Gastroesophageal sphincter (tissue), 4 donors: ENCODE measurements around the gene ANGEL2. TPM values are rescaled to one million over a fixed set of nuclear protein-coding genes. Genes with fewer than 3 reads are reported as not detected.

ENCODE experiments used
- ATAC-seq: fragments of 150-250 bp; one replicate; pipeline ENCODE4 v1.9.1; 2016; ENCODE audit warnings: mild to moderate bottlenecking, moderate library complexity
- H3K27ac ChIP-seq, 4 donors: fragments of 200-600 bp; sonication (generic) in 3 of 4; 1 replicate in 3 of 4; 2 replicates in 1 of 4; pipeline ENCODE4 v1.5.1; 2016 to 2019
- H3K27me3 ChIP-seq: fragments of 200-600 bp; sonication (generic); one replicate; pipeline ENCODE4 v1.5.1; 2019
- H3K36me3 ChIP-seq, 2 donors: fragments of 200-600 bp; sonication (generic); one replicate each; pipeline ENCODE4 v1.5.1; 2019; ENCODE audit warnings: control low read depth in 1 of 2
- H3K4me1 ChIP-seq, 3 donors: fragments of 200-600 bp; sonication (generic); 1 replicate in 2 of 3; 2 replicates in 1 of 3; pipeline ENCODE4 v1.5.1; 2016 to 2019; ENCODE audit warnings: control low read depth in 2 of 3
- H3K4me3 ChIP-seq, 2 donors: fragments of 200-600 bp; sonication (generic); one replicate each; pipeline ENCODE4 v1.5.1; 2019; ENCODE audit warnings: mild to moderate bottlenecking in 1 of 2, moderate library complexity in 1 of 2
- H3K9me3 ChIP-seq, 3 donors: fragments of 200-600 bp; sonication (generic); one replicate each; pipeline ENCODE4 v1.5.1; 2017 to 2019; ENCODE audit warnings: control low read depth in 2 of 3
- EP300 ChIP-seq: sonication (generic); formaldehyde crosslinking; IDR thresholded peaks from one replicate; pipeline ENCODE4 v1.6.1; 2017; ENCODE audit warnings: antibody characterized with exemption, mild to moderate bottlenecking
- POLR2A ChIP-seq, 2 donors: fragments of 450-650 bp; IDR thresholded peaks; one replicate each; pipeline ENCODE4 v1.6.1; 2017; ENCODE audit warnings: antibody characterized with exemption in 2 of 2, mild to moderate bottlenecking in 2 of 2, moderate library complexity in 1 of 2
- POLR2AphosphoS5 ChIP-seq: sonication (generic); formaldehyde crosslinking; IDR thresholded peaks from one replicate; pipeline ENCODE4 v1.6.1; 2017; ENCODE audit warnings: antibody characterized with exemption
- WGBS, 2 donors: methylation state at CpG; one replicate each; pipeline ENCODE4 v1.1.5; 2018; ENCODE audit warnings: low coverage in 1 of 2; 5-methylcytosine and 5-hydroxymethylcytosine counted together
- total RNA-seq, 4 donors: library from RNA; depleted of rRNA; stranded (reverse); fragments of >200 nt; gene quantifications; one replicate each; pipeline ENCODE4 v1.1.0, GENCODE V29; 2016
- TF ChIP-seq, protein P1 (sequence below), 4 experiments: fragments of 200-600 bp in 2 of 4; fragments of 450-650 bp in 2 of 4; sonication (generic) in 1 of 4; IDR thresholded peaks; one replicate each; pipeline ENCODE4 v1.5.1; 2017 to 2019; ENCODE audit warnings: antibody characterized with exemption in 4 of 4, mild to moderate bottlenecking in 2 of 4, moderate library complexity in 2 of 4

ANGEL2 gene
- total RNA-seq, 4 donors from 2014 or later = 20.9 to 85.1 (median 39.0) TPM

DNA sequence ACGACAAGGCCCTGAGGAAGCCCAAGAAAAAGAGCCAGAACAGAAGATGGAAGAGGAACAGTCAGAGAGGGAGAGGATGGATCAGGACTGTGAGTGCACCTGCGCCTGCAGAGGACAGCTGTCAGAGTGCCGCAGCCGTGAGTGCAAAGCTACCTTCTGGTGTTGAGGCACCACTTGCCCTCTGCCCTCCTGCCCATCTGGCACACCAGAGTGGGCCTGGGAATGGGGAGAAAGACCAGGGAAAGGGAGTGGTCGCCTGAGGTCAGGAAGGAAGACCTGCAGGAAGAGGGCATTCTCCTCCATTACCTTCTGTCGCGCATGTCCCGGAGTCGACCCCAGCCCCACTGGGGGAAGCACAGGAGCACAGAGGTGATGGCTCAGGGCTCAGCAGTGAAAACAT, 39.1 kb downstream of the ANGEL2 start:
- Histone ChIP-seq H3K4me3 (no peak overlapping the region), H3K9me3 (no peaks in the 10 kb centered on the region), H3K27ac (no peak overlapping the region), H3K4me1 (peaks cover 0 to 22% (median 15%) of the 10 kb centered on the region in 3 donors), H3K27me3 (no peaks in the 10 kb centered on the region), H3K36me3 (no peaks in the 10 kb centered on the region)
- no peak for ATAC-seq
- WGBS, 2 donors = 93 to 94% methylated on average over 5 to 6 of the region's 9 CpGs
- TF ChIP-seq, protein P1, sequence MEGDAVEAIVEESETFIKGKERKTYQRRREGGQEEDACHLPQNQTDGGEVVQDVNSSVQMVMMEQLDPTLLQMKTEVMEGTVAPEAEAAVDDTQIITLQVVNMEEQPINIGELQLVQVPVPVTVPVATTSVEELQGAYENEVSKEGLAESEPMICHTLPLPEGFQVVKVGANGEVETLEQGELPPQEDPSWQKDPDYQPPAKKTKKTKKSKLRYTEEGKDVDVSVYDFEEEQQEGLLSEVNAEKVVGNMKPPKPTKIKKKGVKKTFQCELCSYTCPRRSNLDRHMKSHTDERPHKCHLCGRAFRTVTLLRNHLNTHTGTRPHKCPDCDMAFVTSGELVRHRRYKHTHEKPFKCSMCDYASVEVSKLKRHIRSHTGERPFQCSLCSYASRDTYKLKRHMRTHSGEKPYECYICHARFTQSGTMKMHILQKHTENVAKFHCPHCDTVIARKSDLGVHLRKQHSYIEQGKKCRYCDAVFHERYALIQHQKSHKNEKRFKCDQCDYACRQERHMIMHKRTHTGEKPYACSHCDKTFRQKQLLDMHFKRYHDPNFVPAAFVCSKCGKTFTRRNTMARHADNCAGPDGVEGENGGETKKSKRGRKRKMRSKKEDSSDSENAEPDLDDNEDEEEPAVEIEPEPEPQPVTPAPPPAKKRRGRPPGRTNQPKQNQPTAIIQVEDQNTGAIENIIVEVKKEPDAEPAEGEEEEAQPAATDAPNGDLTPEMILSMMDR (IDR thresholded peaks at IDR 0.05) = no peak
- no peak for TF ChIP-seq POLR2A (IDR thresholded peaks at IDR 0.05)
- no peak for TF ChIP-seq EP300
- TF ChIP-seq POLR2AphosphoS5 = no peak

DNA sequence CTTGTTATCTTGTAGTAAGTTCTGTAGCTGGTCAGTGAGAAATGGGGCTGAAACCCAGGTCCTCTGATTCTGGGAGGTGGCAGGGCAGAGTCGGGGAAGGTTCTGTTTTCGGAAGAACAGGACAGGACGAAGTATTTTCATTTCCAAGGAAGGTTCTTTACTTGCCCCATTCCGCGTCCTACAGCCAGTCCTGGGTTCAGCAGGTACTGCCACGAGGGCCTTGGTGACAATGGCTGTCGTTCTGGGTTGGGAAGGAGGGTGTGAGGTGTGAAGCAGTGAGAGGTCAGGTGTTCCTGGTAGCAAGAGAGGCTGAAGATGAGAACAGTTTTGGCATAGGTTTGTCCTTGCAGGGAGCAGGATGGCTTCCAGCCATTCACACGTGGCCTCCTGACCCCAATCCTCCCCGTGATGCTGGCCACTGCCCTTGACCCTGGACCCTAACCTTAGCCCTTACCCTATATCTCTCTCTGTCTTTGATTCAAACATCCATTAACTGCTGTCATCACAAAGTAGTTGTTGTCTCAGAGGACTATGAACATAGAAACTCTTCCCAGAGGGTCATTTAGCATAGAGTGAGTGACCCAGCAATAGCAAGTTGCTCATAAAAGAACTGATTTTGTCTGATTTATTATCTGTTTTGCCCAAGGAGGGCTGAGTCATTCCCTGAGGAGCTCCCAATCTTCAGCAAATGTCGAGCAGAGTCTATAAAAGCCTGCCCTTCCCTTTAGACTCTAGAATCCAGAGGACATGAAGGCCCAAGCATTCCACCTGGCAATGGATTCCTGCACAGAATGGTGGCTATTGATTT, 40.4 kb downstream of the ANGEL2 start:
- no peak overlapping the region for H3K4me3 ChIP-seq
- WGBS, 2 donors = 76 to 80% methylated on average over 4 to 10 of the region's 10 CpGs
- no peaks in the 10 kb centered on the region for H3K9me3 ChIP-seq
- ATAC-seq = no peak
- no peaks in the 10 kb centered on the region for H3K27me3 ChIP-seq
- TF ChIP-seq EP300 (no peak), POLR2A (IDR thresholded peaks at IDR 0.05) (no peak), POLR2AphosphoS5 (no peak)
- TF ChIP-seq, protein P1 (IDR thresholded peaks at IDR 0.05) = no peak
- H3K27ac ChIP-seq = no peak overlapping the region
- peaks cover 0 to 9% (median 4%) of the 10 kb centered on the region in 3 donors for H3K4me1 ChIP-seq
- H3K36me3 ChIP-seq = no peaks in the 10 kb centered on the region

DNA sequence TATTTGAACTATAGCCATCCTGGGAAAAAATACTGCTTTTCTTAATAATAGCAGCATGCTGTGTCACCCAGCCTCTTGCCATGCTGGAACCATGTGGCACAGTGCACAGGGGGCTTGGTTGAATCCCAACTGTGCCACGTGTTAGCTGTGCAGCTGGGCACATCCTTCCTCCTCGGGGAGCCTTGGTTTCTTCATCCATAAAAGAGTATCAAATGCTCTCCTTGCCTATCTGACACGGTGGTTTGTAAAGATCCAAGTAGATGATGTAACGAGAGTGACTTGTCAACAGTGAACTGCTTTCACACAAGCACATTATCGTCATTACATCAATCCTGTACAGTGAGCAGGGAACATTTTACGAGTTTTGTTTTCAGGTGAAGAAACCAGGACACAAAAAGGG, 41.0 kb downstream of the ANGEL2 start:
- no peak overlapping the region for H3K27ac ChIP-seq
- H3K9me3 ChIP-seq = no peaks in the 10 kb centered on the region
- TF ChIP-seq POLR2AphosphoS5 (no peak), EP300 (no peak), POLR2A (IDR thresholded peaks at IDR 0.05) (no peak)
- TF ChIP-seq, protein P1 (IDR thresholded peaks at IDR 0.05) = no peak
- peaks cover 0 to 3% (median 0%) of the 10 kb centered on the region in 3 donors for H3K4me1 ChIP-seq
- ATAC-seq = no peak
- no peaks in the 10 kb centered on the region for H3K36me3 ChIP-seq
- no peaks in the 10 kb centered on the region for H3K27me3 ChIP-seq
- WGBS, 2 donors = 70 to 78% methylated on average over 2 to 6 of the region's 6 CpGs
- no peak overlapping the region for H3K4me3 ChIP-seq

DNA sequence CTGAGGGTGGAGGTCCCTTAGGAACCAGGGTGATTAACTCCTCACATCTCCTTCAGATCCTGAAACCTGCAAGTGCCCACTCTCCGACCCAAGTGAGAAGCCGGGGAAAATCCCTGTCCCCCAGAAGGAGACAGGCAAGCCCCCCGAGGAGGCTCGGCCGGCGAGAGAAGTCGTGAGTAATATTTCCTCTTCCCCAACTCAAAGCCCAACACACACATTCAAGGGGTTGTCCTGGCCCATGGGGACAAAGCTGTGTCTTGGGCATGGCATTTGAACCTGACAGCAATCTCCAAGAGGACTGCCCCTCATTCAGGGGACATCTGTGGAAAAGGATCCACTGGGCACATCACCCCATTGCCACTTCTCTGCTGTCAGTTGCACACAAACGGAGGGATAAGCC, 41.8 kb downstream of the ANGEL2 start:
- WGBS, 2 donors = 50% methylated on average over 1 of the region's 8 CpGs; no CpG with 5 or more reads in 1 of the 2 donors
- Histone ChIP-seq H3K27me3 (no peaks in the 10 kb centered on the region), H3K27ac (no peak overlapping the region), H3K36me3 (no peaks in the 10 kb centered on the region), H3K4me3 (no peak overlapping the region), H3K9me3 (no peaks in the 10 kb centered on the region), H3K4me1 (no peaks in the 10 kb centered on the region)
- no peak for ATAC-seq
- no peak for TF ChIP-seq POLR2A (IDR thresholded peaks at IDR 0.05)
- TF ChIP-seq EP300 = no peak

DNA sequence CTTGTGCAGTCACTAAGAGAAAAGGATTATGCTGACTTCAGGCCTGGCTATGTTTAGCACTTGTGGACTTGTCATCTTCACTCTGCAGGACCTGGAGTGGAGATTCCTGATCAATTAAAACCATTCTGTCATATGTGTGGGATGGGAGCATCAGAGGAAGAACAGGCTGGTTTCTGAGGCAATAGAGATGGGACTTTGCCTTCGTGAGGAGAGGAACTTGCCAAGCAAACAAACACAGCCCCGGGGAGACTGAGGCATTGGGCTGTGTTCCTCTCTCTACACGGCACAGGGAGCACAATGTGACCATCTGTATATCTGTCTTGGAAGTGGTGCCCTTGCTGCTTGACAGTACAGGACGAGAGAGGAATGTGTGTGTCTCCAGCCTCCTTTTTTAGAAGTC, 42.2 kb downstream of the ANGEL2 start:
- Histone ChIP-seq H3K4me1 (no peaks in the 10 kb centered on the region), H3K4me3 (no peak overlapping the region), H3K27me3 (no peaks in the 10 kb centered on the region), H3K27ac (no peak overlapping the region), H3K9me3 (no peaks in the 10 kb centered on the region), H3K36me3 (no peaks in the 10 kb centered on the region)
- WGBS, 2 donors = 83% methylated on average over 1 of the region's 4 CpGs; no CpG with 5 or more reads in 1 of the 2 donors
- TF ChIP-seq POLR2AphosphoS5 (no peak), EP300 (no peak), POLR2A (IDR thresholded peaks at IDR 0.05) (no peak)
- TF ChIP-seq, protein P1 (IDR thresholded peaks at IDR 0.05) = no peak
- ATAC-seq = no peak
